Activated CD8-positive, alpha-beta T cell treated with anti-CD3 and anti-CD28 coated beads for 36 hours (primary cell): Measurements from ENCODE around the gene ELOB. TPM values are rescaled to one million over a fixed set of nuclear protein-coding genes. Genes with fewer than 3 reads are reported as not detected.

Source experiments
- ATAC-seq: fragments of 200-7000 bp; cut with Tn5 transposase; one replicate; pipeline ENCODE4 v1.10.0; 2021; ENCODE audit warnings: mild to moderate bottlenecking, moderate library complexity
- CTCF ChIA-PET: fragments of 350-600 bp; sonication (Branson Sonifier 250); formaldehyde crosslinking; loops from one replicate; lab custom pipeline; 2021; ENCODE audit warnings: antibody characterized with exemption; lab: Charles Lee
- POLR2A ChIA-PET: fragments of 350-600 bp; sonication (Branson Sonifier 250); formaldehyde crosslinking; loops from one replicate; lab custom pipeline; 2021; ENCODE audit warnings: antibody characterized with exemption; lab: Charles Lee
- DNase-seq: peaks from one replicate; pipeline ENCODE4 v3.0.0-alpha.2; 2020
- H3K27ac Mint-ChIP-seq: one replicate; pipeline ENCODE4 v1.8.0; 2021; ENCODE audit warnings: mild to moderate bottlenecking, mixed read lengths
- H3K27me3 Mint-ChIP-seq: one replicate; pipeline ENCODE4 v1.8.0; 2021; ENCODE audit warnings: mixed read lengths
- H3K36me3 Mint-ChIP-seq: one replicate; pipeline ENCODE4 v1.8.0; 2021; ENCODE audit warnings: low read depth, mixed read lengths
- H3K4me1 Mint-ChIP-seq: one replicate; pipeline ENCODE4 v1.8.0; 2021; ENCODE audit warnings: low read depth, mixed read lengths
- H3K4me3 Mint-ChIP-seq: one replicate; pipeline ENCODE4 v1.8.0; 2021; ENCODE audit warnings: mild to moderate bottlenecking, moderate library complexity, mixed read lengths
- H3K9me3 Mint-ChIP-seq: one replicate; pipeline ENCODE4 v1.8.0; 2021; ENCODE audit warnings: mixed read lengths
- CTCF ChIP-seq: fragments of 200-600 bp; IDR thresholded peaks from one replicate; pipeline ENCODE4 v1.8.0; 2022; ENCODE audit warnings: antibody characterized with exemption, mild to moderate bottlenecking
- intact Hi-C: fragments of 100-400 bp; cut with micrococcal nuclease; formaldehyde crosslinking; loops from one replicate; pipeline ENCODE4 v1.10.0; 2022
- total RNA-seq, 2 experiments: library from RNA; stranded (reverse); gene quantifications; one replicate each; pipeline ENCODE4 v1.2.3, GENCODE V29; 2021

ELOB gene
- total RNA-seq, 2 experiments from 2014 or later: 174 to 178 TPM

GRCh38 chr16:2815299-2815771 is 38.3 kb upstream of the ELOB start:
- Mint-ChIP-seq H3K4me3 (no peak overlapping the region), H3K36me3 (no peaks in the 10 kb centered on the region), H3K9me3 (no peaks in the 10 kb centered on the region), H3K27me3 (peaks cover 6% of the 10 kb centered on the region), H3K4me1 (no peaks in the 10 kb centered on the region), H3K27ac (no peak overlapping the region)
- ChIA-PET POLR2A (interaction anchor here (0.6 kb wide), 1 partner anchor 39 kb away, joined by 3 read pairs; no protein-coding TSS in a partner anchor), CTCF (no interaction called here)
- intact Hi-C loops: no loop called here
- no peak for ATAC-seq
- no peak for DNase-seq
- TF ChIP-seq CTCF: no peak

DNA sequence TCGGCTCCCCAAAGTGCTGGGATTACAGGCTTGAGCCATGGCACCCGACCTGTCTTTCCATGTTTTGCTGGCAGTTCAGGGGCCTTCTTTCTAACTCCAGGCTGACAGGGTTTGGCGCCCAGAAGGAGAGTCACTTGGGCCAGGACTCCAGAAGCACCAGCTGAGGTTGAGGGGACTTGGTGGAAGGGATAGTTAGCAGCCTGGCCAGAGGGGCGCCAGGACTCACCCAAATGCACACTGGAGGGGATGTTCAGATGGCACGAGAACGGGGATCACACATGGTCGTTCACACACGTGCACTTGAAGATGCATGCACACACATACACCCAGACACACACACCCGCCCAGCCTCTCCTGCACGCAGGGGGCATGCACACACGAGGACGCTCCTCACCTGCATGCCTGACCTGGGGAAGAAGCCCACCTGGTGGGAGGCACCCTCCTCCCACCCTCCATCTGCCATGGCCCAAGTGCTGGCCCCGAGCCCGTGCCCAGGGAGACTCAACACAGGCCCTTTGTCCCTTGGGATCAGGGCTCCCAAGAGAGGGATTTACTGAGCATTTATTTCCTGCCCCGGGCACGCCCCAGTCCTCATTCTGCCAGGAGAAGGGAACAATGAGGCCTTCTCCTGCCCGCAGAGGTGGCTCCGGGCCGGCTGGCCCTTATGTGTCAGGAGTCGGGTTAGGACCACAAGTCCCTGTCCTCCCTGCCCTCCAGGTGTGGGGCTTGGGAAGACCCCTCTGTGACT is 37.6 kb upstream of the ELOB start:
- POLR2A ChIA-PET: interaction anchor here (0.6 kb wide), 1 partner anchor 38 kb away, joined by 3 read pairs; no protein-coding TSS in a partner anchor
- intact Hi-C loops: no loop called here
- no peak for TF ChIP-seq CTCF
- no peaks in the 10 kb centered on the region for H3K4me1 Mint-ChIP-seq
- no peak overlapping the region for H3K4me3 Mint-ChIP-seq
- H3K9me3 Mint-ChIP-seq: no peaks in the 10 kb centered on the region
- CTCF ChIA-PET: interaction anchor here (1.3 kb wide), 1 partner anchor 9 kb away, joined by 3 read pairs; no protein-coding TSS in a partner anchor
- peaks cover 9% of the 10 kb centered on the region for H3K27me3 Mint-ChIP-seq
- ATAC-seq (no peak), DNase-seq (no peak)
- no peaks in the 10 kb centered on the region for H3K36me3 Mint-ChIP-seq
- H3K27ac Mint-ChIP-seq: no peak overlapping the region

DNA sequence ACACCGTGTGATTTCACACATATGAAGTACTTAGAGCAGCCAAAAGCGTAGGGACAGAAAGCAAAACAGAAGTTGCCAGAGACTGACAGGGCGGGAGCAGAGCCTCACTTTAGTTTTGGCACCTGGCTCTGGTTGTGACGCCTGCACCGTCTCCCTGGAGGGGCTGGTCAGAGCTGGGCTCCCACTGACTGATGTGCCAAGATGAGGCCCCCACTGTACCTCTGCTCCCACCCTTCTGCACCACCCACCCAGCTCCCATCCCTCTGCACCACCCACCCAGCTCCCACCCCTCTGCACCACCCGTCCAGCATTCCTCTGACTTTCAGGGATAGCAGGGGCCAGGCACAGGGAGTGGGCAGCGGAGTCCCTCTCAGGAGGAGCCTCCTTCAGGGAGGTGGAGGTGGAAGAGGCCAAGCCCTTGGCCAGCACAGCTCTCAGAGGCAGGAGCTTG is 36.7 kb upstream of the ELOB start:
- Mint-ChIP-seq H3K4me3 (no peak overlapping the region), H3K36me3 (no peaks in the 10 kb centered on the region), H3K27me3 (peaks cover 9% of the 10 kb centered on the region), H3K4me1 (no peaks in the 10 kb centered on the region), H3K27ac (no peak overlapping the region), H3K9me3 (no peaks in the 10 kb centered on the region)
- ChIA-PET POLR2A (no interaction called here), CTCF (interaction anchor here (1.3 kb wide), 1 partner anchor 10 kb away, joined by 3 read pairs; no protein-coding TSS in a partner anchor)
- ATAC-seq: no peak
- intact Hi-C loops: no loop called here
- no peak for TF ChIP-seq CTCF
- no peak for DNase-seq

DNA sequence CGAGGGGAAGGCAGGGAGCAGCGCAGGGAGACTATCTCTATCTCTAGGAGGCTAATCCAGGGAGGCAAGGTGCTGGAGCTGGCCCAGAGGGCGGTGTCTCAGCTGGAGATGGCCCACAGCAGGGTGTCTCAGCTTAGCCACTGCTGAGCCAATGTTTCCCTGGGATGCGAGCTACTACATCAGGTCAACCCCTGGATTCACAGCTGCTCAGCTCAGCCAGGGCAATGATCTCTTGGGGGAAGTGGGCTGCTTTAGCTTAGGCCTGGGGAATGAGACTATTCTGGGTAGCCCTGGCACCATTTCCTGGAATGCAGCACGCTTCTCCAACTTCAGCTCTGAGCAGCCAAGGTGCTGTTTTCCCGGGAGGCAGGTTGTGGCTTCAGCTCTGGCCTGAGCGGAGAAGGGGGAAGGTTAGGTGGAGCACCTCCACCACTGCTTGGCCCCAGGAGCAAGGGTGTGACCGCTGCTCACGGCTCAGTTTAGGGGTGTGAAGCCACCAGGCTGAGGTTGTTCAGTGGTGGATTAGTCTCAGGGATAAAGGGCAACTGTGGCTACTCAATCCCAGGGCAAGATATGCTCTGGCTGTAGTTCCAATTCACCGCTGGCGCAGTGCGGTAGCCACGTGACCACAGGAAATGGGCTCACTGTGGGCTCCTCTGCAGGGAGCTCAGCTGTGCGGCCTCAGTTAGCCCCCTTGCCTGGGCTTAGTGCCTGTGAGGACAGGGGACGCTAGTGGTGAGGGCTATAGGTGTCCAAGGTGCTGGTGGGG is 34.8 kb upstream of the ELOB start:
- no peaks in the 10 kb centered on the region for H3K9me3 Mint-ChIP-seq
- POLR2A ChIA-PET: interaction anchor here (0.6 kb wide), 1 partner anchor 76 kb away, joined by 4 read pairs; no protein-coding TSS in a partner anchor
- TF ChIP-seq CTCF: no peak
- CTCF ChIA-PET: interaction anchor here (0.6 to 1.2 kb wide), 2 partner anchors 57 to 192 kb away, joined by 3 to 5 read pairs; no protein-coding TSS in a partner anchor
- no peak overlapping the region for H3K4me3 Mint-ChIP-seq
- no peak overlapping the region for H3K27ac Mint-ChIP-seq
- H3K36me3 Mint-ChIP-seq: no peaks in the 10 kb centered on the region
- DNase-seq (no peak), ATAC-seq (no peak)
- intact Hi-C loops: no loop called here
- H3K27me3 Mint-ChIP-seq: peaks cover 11% of the 10 kb centered on the region
- no peaks in the 10 kb centered on the region for H3K4me1 Mint-ChIP-seq
